Adrenal gland (tissue), 5 donors: ENCODE data around the gene FCHSD2.

Experiments used
- POLR2A ChIP-seq, 2 donors: fragments of 450-650 bp; IDR thresholded peaks; one replicate each; pipeline ENCODE4 v1.6.1; 2017; ENCODE audit warnings: antibody characterized with exemption in 2 of 2, mild to moderate bottlenecking in 2 of 2, moderate library complexity in 1 of 2
- TF ChIP-seq, protein P1 (sequence below), 6 experiments: fragments of 450-650 bp in 4 of 6; fragments of 200-600 bp in 2 of 6; sonication (generic) in 1 of 6; IDR thresholded peaks; 1 replicate in 5 of 6; 2 replicates in 1 of 6; pipeline versions ENCODE4 v1.5.1 to v1.8.0; 2016 to 2021; ENCODE audit warnings: antibody characterized with exemption in 6 of 6, mild to moderate bottlenecking in 2 of 6, moderate library complexity in 1 of 6
- donor health status: DM: no; HTN: no; CAD: no.

DNA sequence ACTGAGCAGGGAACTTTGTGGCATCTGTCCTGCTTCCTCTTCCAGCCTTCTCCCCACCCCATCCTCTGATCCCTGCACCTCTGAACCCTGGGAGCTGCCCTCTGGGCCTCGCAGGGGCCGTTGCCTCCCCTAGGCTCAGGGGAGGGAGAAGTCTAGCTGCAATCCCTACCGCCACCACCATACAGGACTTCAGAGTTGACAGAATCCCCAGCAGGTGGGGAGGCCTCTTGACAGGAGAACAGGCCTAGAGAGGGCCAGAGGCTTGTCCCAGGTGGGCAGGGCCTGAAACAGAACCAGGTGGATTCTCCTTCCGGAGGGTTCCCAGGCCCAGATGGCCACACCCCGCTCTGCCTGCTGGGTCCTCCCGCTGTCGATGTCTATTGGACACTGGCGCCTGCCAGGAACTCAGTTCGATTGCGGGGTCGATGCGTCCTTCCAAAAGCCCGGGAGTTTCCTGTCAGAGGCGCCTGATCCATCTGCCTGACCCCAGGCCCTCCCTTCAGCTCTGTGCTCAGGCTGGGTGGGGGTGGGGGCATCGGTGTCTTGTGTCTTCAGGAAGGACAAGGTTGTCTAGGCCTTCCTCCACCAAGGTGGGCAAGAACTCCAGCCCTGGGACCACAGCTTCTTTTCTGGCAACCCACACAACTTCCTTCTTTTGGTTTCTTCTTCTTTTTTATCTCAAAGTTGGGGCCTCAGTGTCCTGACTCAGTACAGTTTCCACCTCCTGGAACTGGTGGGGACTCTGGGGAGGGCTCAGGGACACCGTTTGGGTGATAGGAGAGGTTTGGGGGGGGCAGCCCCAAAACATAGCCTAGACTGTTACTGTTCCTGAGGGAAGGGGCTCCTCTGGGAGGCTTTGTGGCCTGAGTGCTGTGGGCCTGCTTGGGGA, 354.7 kb downstream of the FCHSD2 start:
- TF ChIP-seq POLR2A (IDR thresholded peaks at IDR 0.05): no peak
- TF ChIP-seq, protein P1, sequence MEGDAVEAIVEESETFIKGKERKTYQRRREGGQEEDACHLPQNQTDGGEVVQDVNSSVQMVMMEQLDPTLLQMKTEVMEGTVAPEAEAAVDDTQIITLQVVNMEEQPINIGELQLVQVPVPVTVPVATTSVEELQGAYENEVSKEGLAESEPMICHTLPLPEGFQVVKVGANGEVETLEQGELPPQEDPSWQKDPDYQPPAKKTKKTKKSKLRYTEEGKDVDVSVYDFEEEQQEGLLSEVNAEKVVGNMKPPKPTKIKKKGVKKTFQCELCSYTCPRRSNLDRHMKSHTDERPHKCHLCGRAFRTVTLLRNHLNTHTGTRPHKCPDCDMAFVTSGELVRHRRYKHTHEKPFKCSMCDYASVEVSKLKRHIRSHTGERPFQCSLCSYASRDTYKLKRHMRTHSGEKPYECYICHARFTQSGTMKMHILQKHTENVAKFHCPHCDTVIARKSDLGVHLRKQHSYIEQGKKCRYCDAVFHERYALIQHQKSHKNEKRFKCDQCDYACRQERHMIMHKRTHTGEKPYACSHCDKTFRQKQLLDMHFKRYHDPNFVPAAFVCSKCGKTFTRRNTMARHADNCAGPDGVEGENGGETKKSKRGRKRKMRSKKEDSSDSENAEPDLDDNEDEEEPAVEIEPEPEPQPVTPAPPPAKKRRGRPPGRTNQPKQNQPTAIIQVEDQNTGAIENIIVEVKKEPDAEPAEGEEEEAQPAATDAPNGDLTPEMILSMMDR (IDR thresholded peaks at IDR 0.05): no peak
